PC-3 (cell line): ENCODE measurements around the gene WFS1. TPM values are rescaled to one million over a fixed set of nuclear protein-coding genes. Genes with fewer than 3 reads are reported as not detected.

Experiments
- ATAC-seq: fragments of 200-7000 bp; cut with Tn5 transposase; 2 replicates; pipeline ENCODE4 v1.9.1; 2020; ENCODE audit warnings: mild to moderate bottlenecking, moderate library complexity
- BruUV-seq: library from RNA; stranded (reverse); fragments of 400-500 nt; replicated peaks from 2 replicates; lab custom pipeline; 2021; lab: Mats Ljungman, UMichigan
- CTCF ChIA-PET: fragments of 300-600 bp; sonication (Branson Sonifier 250); formaldehyde crosslinking; loops from one replicate; lab custom pipeline; 2022; ENCODE audit warnings: antibody characterized with exemption; lab: Charles Lee
- POLR2A ChIA-PET: fragments of 300-600 bp; sonication (Branson Sonifier 250); formaldehyde crosslinking; loops from one replicate; lab custom pipeline; 2022; ENCODE audit warnings: antibody characterized with exemption; ENCODE audit not compliant: unreplicated experiment; lab: Charles Lee
- DNase-seq: peaks from one replicate; pipeline ENCODE4 v3.0.0-alpha.2; 2015
- H2AFZ ChIP-seq: fragments of 300-600 bp; sonication (generic); 2 replicates; pipeline ENCODE4 v1.6.0; 2016; ENCODE audit warnings: antibody characterized with exemption, low read length
- H3F3A ChIP-seq: fragments of 300-600 bp; sonication (generic); one replicate; pipeline ENCODE4 v1.6.0; 2017; ENCODE audit warnings: antibody characterized with exemption, low read length, control low read depth, mild to moderate bottlenecking; ENCODE audit not compliant: unreplicated experiment
- H3K27ac ChIP-seq: fragments of 300-600 bp; sonication (generic); 2 replicates; pipeline ENCODE4 v1.5.1; 2016; ENCODE audit warnings: mild to moderate bottlenecking, low read length
- H3K27me3 ChIP-seq: fragments of 300-600 bp; sonication (generic); 2 replicates; pipeline ENCODE4 v1.6.1; 2016; ENCODE audit warnings: low read length, mixed read lengths
- H3K36me3 ChIP-seq: fragments of 300-600 bp; sonication (generic); 2 replicates; pipeline ENCODE4 v1.6.1; 2016; ENCODE audit warnings: low read depth, mixed run types, low read length, mixed read lengths
- H3K4me1 ChIP-seq: fragments of 300-600 bp; sonication (generic); 2 replicates; pipeline ENCODE4 v1.5.1; 2016; ENCODE audit warnings: low read length; ENCODE audit not compliant: insufficient read depth
- H3K4me2 ChIP-seq: fragments of 300-600 bp; sonication (generic); 2 replicates; pipeline ENCODE4 v1.6.0; 2016; ENCODE audit warnings: low read length
- H3K4me3 ChIP-seq: fragments of 300-600 bp; sonication (generic); 2 replicates; pipeline ENCODE4 v1.5.1; 2016; ENCODE audit warnings: mild to moderate bottlenecking, low read length, mixed read lengths
- H3K79me2 ChIP-seq: fragments of 300-600 bp; sonication (generic); 2 replicates; pipeline ENCODE4 v1.6.1; 2017; ENCODE audit warnings: low read length, mixed read lengths
- H3K9ac ChIP-seq: fragments of 300-600 bp; sonication (generic); 2 replicates; pipeline ENCODE4 v1.6.0; 2016; ENCODE audit warnings: mild to moderate bottlenecking, low read length
- H3K9me2 ChIP-seq: fragments of 300-600 bp; sonication (generic); replicated peaks from 2 replicates; pipeline ENCODE4 v1.6.1; 2016; ENCODE audit warnings: mixed run types, low read length, mixed read lengths
- H3K9me3 ChIP-seq: fragments of 300-600 bp; sonication (generic); 2 replicates; pipeline ENCODE4 v1.6.1; 2016; ENCODE audit warnings: low read length, mixed read lengths
- H4K20me1 ChIP-seq: fragments of 300-600 bp; sonication (generic); 2 replicates; pipeline ENCODE4 v1.6.1; 2016; ENCODE audit warnings: low read length, mixed read lengths
- EZH2 ChIP-seq: fragments of 300-600 bp; sonication (generic); IDR thresholded peaks from one replicate; pipeline ENCODE4 v1.6.1; 2017; ENCODE audit warnings: antibody characterized with exemption, mild to moderate bottlenecking, low read length; ENCODE audit not compliant: unreplicated experiment
- EZH2phosphoT487 ChIP-seq: fragments of 300-600 bp; sonication (generic); IDR thresholded peaks from 2 replicates; pipeline ENCODE4 v1.6.1; 2018; ENCODE audit warnings: mild to moderate bottlenecking, antibody characterized with exemption, low read length, borderline replicate concordance
- intact Hi-C: fragments of 100-400 bp; cut with micrococcal nuclease; formaldehyde crosslinking; loops from 2 replicates; pipeline ENCODE4 v1.9.0; 2023
- total RNA-seq: library from RNA; depleted of rRNA; stranded (reverse); fragments of >200 nt; gene quantifications from 2 replicates; pipeline ENCODE4 v1.2.3, GENCODE V29; 2014
- TF ChIP-seq, protein P1 (sequence below): fragments of 300-600 bp; sonication (generic); conservative IDR thresholded peaks from 2 replicates; pipeline ENCODE4 v1.5.1; 2017; ENCODE audit warnings: antibody characterized with exemption, low read depth, mild to moderate bottlenecking, low read length

The WFS1 gene
- total RNA-seq, 1 experiment from 2014 or later, result 35.7 TPM

GRCh38 chr4:6242271-6243029 lies 27.2 kb upstream of the WFS1 start:
- no peak overlapping the region for H2AFZ ChIP-seq
- H3K79me2 ChIP-seq, result no peaks in the 10 kb centered on the region
- no peaks in the 10 kb centered on the region for H3K4me1 ChIP-seq
- ChIA-PET CTCF (no interaction called here), POLR2A (no interaction called here)
- no peak overlapping the region for H3K9ac ChIP-seq
- no peaks in the 10 kb centered on the region for H3F3A ChIP-seq
- H3K36me3 ChIP-seq, result no peaks in the 10 kb centered on the region
- no peaks in the 10 kb centered on the region for H4K20me1 ChIP-seq
- no peaks in the 10 kb centered on the region for H3K9me3 ChIP-seq
- H3K27me3 ChIP-seq, result no peaks in the 10 kb centered on the region
- intact Hi-C loops, result no loop called here
- H3K27ac ChIP-seq, result no peak overlapping the region
- H3K4me3 ChIP-seq, result no peak overlapping the region
- TF ChIP-seq EZH2 (no peak), EZH2phosphoT487 (no peak)
- no peak for ATAC-seq
- no peak for DNase-seq
- no peaks in the 10 kb centered on the region for H3K9me2 ChIP-seq
- H3K4me2 ChIP-seq, result no peak overlapping the region
- no TSS peak for BruUV-seq

DNA sequence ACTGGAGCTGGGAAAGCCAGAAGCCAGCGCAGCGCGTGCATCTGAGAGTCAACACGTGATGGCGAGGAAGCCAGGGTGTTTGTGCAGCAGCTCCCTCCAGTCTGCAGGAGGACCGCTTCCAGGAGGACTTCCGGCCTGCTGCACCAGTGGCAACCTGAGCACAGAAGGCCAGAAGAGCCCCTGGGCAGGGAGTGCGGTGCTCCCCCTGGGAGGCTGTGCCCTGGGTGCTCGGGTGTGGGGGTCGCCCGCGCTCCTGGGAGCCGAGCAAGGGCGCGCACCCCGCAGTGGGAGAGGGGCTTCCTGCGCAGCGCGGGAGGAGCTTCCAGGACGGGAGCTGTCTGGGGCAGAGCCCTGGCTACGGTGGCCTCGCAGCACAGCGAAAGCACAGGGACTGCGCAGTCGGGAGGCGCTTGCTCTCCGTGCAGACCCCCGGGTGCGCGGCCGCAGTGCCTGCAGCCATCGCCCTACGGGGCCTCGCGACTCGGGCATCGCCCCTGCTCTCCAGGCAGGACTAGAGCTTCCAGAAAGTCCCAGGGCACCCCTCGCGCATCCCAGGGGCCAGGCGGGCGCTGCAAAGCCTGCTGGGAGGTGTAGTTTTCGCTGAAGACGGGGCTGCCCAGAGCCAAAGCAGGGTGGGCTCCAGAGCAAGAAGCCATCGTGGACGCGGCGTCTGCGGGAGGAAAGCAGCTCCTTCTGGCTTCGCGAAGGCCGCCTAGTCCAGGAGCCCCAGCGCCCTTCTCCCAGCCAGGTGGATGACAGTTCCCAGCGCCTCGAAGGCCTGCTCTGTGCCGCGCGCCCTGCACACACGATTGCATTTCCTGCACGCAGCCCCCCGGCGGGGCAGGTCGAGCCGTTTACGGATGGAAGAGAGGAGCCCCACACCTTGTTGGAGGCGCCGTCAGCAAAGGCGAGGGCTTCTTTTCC lies 24.1 kb upstream of the WFS1 start:
- intact Hi-C loops, result no loop called here
- H4K20me1 ChIP-seq, result no peaks in the 10 kb centered on the region
- H3K4me1 ChIP-seq, result no peaks in the 10 kb centered on the region
- H3K27ac ChIP-seq, result no peak overlapping the region
- no peaks in the 10 kb centered on the region for H3K36me3 ChIP-seq
- H3K79me2 ChIP-seq, result no peaks in the 10 kb centered on the region
- no TSS peak for BruUV-seq
- DNase-seq, result no peak
- H3K27me3 ChIP-seq, result no peaks in the 10 kb centered on the region
- no peak overlapping the region for H2AFZ ChIP-seq
- POLR2A ChIA-PET, result no interaction called here
- CTCF ChIA-PET, result no interaction called here
- no peak for ATAC-seq
- H3K4me2 ChIP-seq, result no peak overlapping the region
- H3K9me3 ChIP-seq, result no peaks in the 10 kb centered on the region
- H3K9me2 ChIP-seq, result no peaks in the 10 kb centered on the region
- TF ChIP-seq, protein P1, sequence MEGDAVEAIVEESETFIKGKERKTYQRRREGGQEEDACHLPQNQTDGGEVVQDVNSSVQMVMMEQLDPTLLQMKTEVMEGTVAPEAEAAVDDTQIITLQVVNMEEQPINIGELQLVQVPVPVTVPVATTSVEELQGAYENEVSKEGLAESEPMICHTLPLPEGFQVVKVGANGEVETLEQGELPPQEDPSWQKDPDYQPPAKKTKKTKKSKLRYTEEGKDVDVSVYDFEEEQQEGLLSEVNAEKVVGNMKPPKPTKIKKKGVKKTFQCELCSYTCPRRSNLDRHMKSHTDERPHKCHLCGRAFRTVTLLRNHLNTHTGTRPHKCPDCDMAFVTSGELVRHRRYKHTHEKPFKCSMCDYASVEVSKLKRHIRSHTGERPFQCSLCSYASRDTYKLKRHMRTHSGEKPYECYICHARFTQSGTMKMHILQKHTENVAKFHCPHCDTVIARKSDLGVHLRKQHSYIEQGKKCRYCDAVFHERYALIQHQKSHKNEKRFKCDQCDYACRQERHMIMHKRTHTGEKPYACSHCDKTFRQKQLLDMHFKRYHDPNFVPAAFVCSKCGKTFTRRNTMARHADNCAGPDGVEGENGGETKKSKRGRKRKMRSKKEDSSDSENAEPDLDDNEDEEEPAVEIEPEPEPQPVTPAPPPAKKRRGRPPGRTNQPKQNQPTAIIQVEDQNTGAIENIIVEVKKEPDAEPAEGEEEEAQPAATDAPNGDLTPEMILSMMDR, result no peak
- TF ChIP-seq EZH2phosphoT487 (no peak), EZH2 (no peak)
- H3K4me3 ChIP-seq, result no peak overlapping the region
- H3F3A ChIP-seq, result no peaks in the 10 kb centered on the region
- H3K9ac ChIP-seq, result no peak overlapping the region

GRCh38 chr4:6246170-6246634 lies 23.4 kb upstream of the WFS1 start:
- H3K36me3 ChIP-seq, result no peaks in the 10 kb centered on the region
- H3K9me3 ChIP-seq, result no peaks in the 10 kb centered on the region
- no peaks in the 10 kb centered on the region for H3K9me2 ChIP-seq
- TF ChIP-seq EZH2phosphoT487, result no peak
- no peak for TF ChIP-seq EZH2
- TF ChIP-seq, protein P1, result no peak
- H2AFZ ChIP-seq, result no peak overlapping the region
- no peak overlapping the region for H3K4me2 ChIP-seq
- H3K4me1 ChIP-seq, result no peaks in the 10 kb centered on the region
- H4K20me1 ChIP-seq, result no peaks in the 10 kb centered on the region
- H3K27ac ChIP-seq, result no peak overlapping the region
- DNase-seq (no peak), ATAC-seq (no peak)
- POLR2A ChIA-PET, result no interaction called here
- intact Hi-C loops, result no loop called here
- no TSS peak for BruUV-seq
- H3K27me3 ChIP-seq, result no peaks in the 10 kb centered on the region
- H3F3A ChIP-seq, result no peaks in the 10 kb centered on the region
- no peak overlapping the region for H3K9ac ChIP-seq
- no peaks in the 10 kb centered on the region for H3K79me2 ChIP-seq
- H3K4me3 ChIP-seq, result no peak overlapping the region
- CTCF ChIA-PET, result no interaction called here
